ENCODE data around the gene KLHL12. TPM values are rescaled to one million over a fixed set of nuclear protein-coding genes. Genes with fewer than 3 reads are reported as not detected.

Gene KLHL12
- total and polyA plus RNA-seq, 2 donors (not counting 3 experiments of a cell fraction or from before 2014, with no cell fraction given) = 22.8 to 23.0 TPM

DNA sequence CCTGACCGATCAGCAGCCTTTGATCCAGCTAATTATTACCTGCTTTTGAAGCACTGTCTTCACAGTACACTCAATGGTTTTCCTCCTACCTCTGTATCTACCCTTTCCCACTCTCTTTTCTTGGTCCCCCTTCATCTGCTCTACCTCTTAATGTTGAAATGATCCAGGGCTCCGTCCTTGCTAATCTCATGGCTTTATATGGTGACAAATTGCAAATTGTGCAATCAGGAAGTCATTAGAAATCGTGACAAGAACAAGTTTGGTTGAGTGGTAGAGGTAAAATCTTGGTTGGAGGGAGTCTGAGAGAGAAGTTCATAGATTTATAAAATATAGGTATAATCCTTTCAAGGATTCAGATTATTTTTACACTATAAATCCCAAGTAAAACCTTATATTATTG, 49.6 kb upstream of the KLHL12 start:
- Histone ChIP-seq H3K79me2 (ENCODE audit: control insufficient read depth, insufficient read depth, low read length) (no peaks in the 10 kb centered on the region), H4K20me1 (replicated peaks; ENCODE audit: control insufficient read depth, extremely low read depth, insufficient read depth, low read length) (no peaks in the 10 kb centered on the region), H3K9me3 (replicated peaks; ENCODE audit: control insufficient read depth, insufficient read depth, low read length) (no peaks in the 10 kb centered on the region), H3K9ac (replicated peaks; ENCODE audit: extremely low read depth, insufficient read depth, low read length) (no peak overlapping the region), H3K36me3 (ENCODE audit: control insufficient read depth in 2 of 2, extremely low read depth in 1 of 2, insufficient read depth in 2 of 2, low read length in 2 of 2) (no peaks in the 10 kb centered on the region), H3K4me3 (replicated peaks in 1 of 3; ENCODE audit: insufficient read depth in 1 of 3, low read depth in 1 of 3, low read length in 3 of 3) (no peak overlapping the region), H3K9me1 (replicated peaks; ENCODE audit: control insufficient read depth, extremely low read depth, insufficient read depth, low read length) (no peaks in the 10 kb centered on the region), H3K4me1 (ENCODE audit: control insufficient read depth, extremely low read depth, insufficient read depth, low read length) (no peaks in the 10 kb centered on the region), H2AFZ (ENCODE audit: low read depth, low read length) (no peak overlapping the region), H3K4me2 (ENCODE audit: insufficient read depth, low read length) (no peak overlapping the region), H3K27me3 (ENCODE audit: control insufficient read depth in 2 of 2, insufficient read depth in 2 of 2, low read length in 2 of 2) (peaks cover 34 to 46% of the 10 kb centered on the region in 2 experiments), H3K27ac (ENCODE audit: insufficient read depth, low read depth, low read length) (no peak overlapping the region)
- no TSS peak for BruUV-seq (replicated peaks)
- DNase-seq (ENCODE audit: low read depth, low spot score) (no peak), FAIRE-seq (no peak)
- dilution Hi-C loops (cut with MboI; ENCODE audit: extremely low pct_ligation_motif_present, low sequenced_read_pairs) (no loop called here), intact Hi-C loops (cut with micrococcal nuclease) (no loop called here)
- no peak for TF ChIP-seq FOS (IDR thresholded peaks at IDR 0.05; ENCODE audit: borderline replicate concordance, insufficient read depth, low read length)
- TF ChIP-seq EZH2 (IDR thresholded peaks at IDR 0.05; ENCODE audit: borderline replicate concordance, low read depth, low read length, severe bottlenecking) = no peak
- TF ChIP-seq CTCF (IDR thresholded peaks at IDR 0.05; ENCODE audit: extremely low read depth in 1 of 2, insufficient read depth in 1 of 2, low read depth in 1 of 2, low read length in 2 of 2) = no peak
- no peak for TF ChIP-seq POLR2AphosphoS5 (IDR thresholded peaks at IDR 0.05; ENCODE audit: insufficient read depth, low read depth, low read length)
- no peak for TF ChIP-seq POLR2A (IDR thresholded peaks at IDR 0.05; ENCODE audit: low read depth, low read length)
- TF ChIP-seq, protein P1, sequence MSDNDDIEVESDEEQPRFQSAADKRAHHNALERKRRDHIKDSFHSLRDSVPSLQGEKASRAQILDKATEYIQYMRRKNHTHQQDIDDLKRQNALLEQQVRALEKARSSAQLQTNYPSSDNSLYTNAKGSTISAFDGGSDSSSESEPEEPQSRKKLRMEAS (IDR thresholded peaks at IDR 0.05; ENCODE audit: insufficient read depth, insufficient read length) = no peak
- no peak for TF ChIP-seq GATA2 (IDR thresholded peaks at IDR 0.05; ENCODE audit: insufficient read depth, insufficient read length, low read depth, low read length)
- TF ChIP-seq MYC (IDR thresholded peaks at IDR 0.05; ENCODE audit: low read depth, low read length) = no peak
- CTCF ChIA-PET = no interaction called here
- POLR2A ChIA-PET = no interaction called here

Data from endothelial cell of umbilical vein (primary cell).